Ishikawa (cell line): ENCODE data around the gene GTSF1L.

Experiments used
- CEBPB ChIP-seq: IDR thresholded peaks from 2 replicates; pipeline ENCODE4 v1.6.1; 2012
- CREB1 ChIP-seq: IDR thresholded peaks from 2 replicates; pipeline ENCODE4 v1.6.1; 2012; ENCODE audit warnings: low read depth
- EGR1 ChIP-seq: IDR thresholded peaks from 2 replicates; pipeline ENCODE4 v1.6.1; 2012
- EP300 ChIP-seq: IDR thresholded peaks from 2 replicates; pipeline ENCODE4 v1.6.1; 2012; ENCODE audit warnings: borderline replicate concordance
- FOXM1 ChIP-seq: IDR thresholded peaks from 2 replicates; pipeline ENCODE4 v1.6.1; 2012; ENCODE audit warnings: low read depth, borderline replicate concordance
- MAX ChIP-seq: IDR thresholded peaks from 2 replicates; pipeline ENCODE4 v1.6.1; 2012
- NFIC ChIP-seq: IDR thresholded peaks from 2 replicates; pipeline ENCODE4 v1.6.1; 2012
- RAD21 ChIP-seq: IDR thresholded peaks from 2 replicates; pipeline ENCODE4 v1.6.1; 2012; ENCODE audit warnings: low read depth
- REST ChIP-seq: IDR thresholded peaks from 2 replicates; pipeline ENCODE4 v1.6.1; 2012; ENCODE audit warnings: low read depth, mild to moderate bottlenecking
- TAF1 ChIP-seq: IDR thresholded peaks from 2 replicates; pipeline ENCODE4 v1.6.1; 2012; ENCODE audit warnings: low read depth, mild to moderate bottlenecking
- TCF12 ChIP-seq: IDR thresholded peaks from 2 replicates; pipeline ENCODE4 v1.6.1; 2012; ENCODE audit warnings: low read depth
- TEAD4 ChIP-seq: IDR thresholded peaks from 2 replicates; pipeline ENCODE4 v1.6.1; 2012
- USF1 ChIP-seq: IDR thresholded peaks from 2 replicates; pipeline ENCODE4 v1.6.1; 2012
- YY1 ChIP-seq: IDR thresholded peaks from 2 replicates; pipeline ENCODE4 v1.6.1; 2012; ENCODE audit warnings: low read depth
- ZBTB7A ChIP-seq: IDR thresholded peaks from 2 replicates; pipeline ENCODE4 v1.6.1; 2012; ENCODE audit warnings: low read depth

GTSF1L gene

GRCh38 chr20:43737925-43738324 is 11.1 kb upstream of the GTSF1L start:
- TF ChIP-seq YY1 (no peak), EP300 (no peak), TCF12 (no peak), MAX (no peak), CEBPB (no peak), FOXM1 (no peak), REST (no peak), EGR1 (no peak), TAF1 (no peak)

- TF ChIP-seq ZBTB7A = no peak
These were observed 9.9 kb upstream of the GTSF1L start for GRCh38 chr20:43736588-43737158.

GRCh38 chr20:43731927-43732326 is 5.1 kb upstream of the GTSF1L start:
- TF ChIP-seq RAD21 = no peak
- no peak for TF ChIP-seq MAX
- TF ChIP-seq TAF1 = no peak
- TF ChIP-seq EGR1 = no peak
- TF ChIP-seq REST = no peak
- no peak for TF ChIP-seq FOXM1
- no peak for TF ChIP-seq CREB1
- TF ChIP-seq EP300 = no peak
- TF ChIP-seq ZBTB7A = no peak

GRCh38 chr20:43731469-43731868 is 4.7 kb upstream of the GTSF1L start:
- TF ChIP-seq YY1 (no peak), TCF12 (no peak), REST (no peak), FOXM1 (no peak), ZBTB7A (no peak), RAD21 (no peak)

- no peak for TF ChIP-seq CEBPB
- TF ChIP-seq TEAD4 = no peak
- no peak for TF ChIP-seq CREB1
- TF ChIP-seq MAX = no peak
These were observed 2.0 kb upstream of the GTSF1L start for GRCh38 chr20:43728686-43729255.

- TF ChIP-seq TEAD4 = no peak
- TF ChIP-seq FOXM1 = no peak
- TF ChIP-seq EP300 = no peak
- TF ChIP-seq EGR1 = no peak
- no peak for TF ChIP-seq RAD21
- no peak for TF ChIP-seq NFIC
- TF ChIP-seq CEBPB = no peak
- TF ChIP-seq MAX = no peak
- TF ChIP-seq ZBTB7A = no peak
- TF ChIP-seq YY1 = no peak
- TF ChIP-seq CREB1 = no peak
- TF ChIP-seq REST = no peak
- TF ChIP-seq USF1 = no peak
- no peak for TF ChIP-seq TCF12
- no peak for TF ChIP-seq TAF1
These were observed 1.3 kb upstream of the GTSF1L start for GRCh38 chr20:43727980-43728590.
